ENCODE data around the gene OXNAD1. TPM values are rescaled to one million over a fixed set of nuclear protein-coding genes. Genes with fewer than 3 reads are reported as not detected.

OXNAD1 gene
- total RNA-seq: 10 to 100 TPM; 10.6 to 16.3 (median 12.6) TPM

GRCh38 chr3:16264708-16265454, at the start of gene OXNAD1, which contains the start of gene DPH3:
TSS of gene OXNAD1 (plus strand) at chr3:16265212. CDS start at chr3:16270953, 5,741 bp downstream.
TSS of gene DPH3 (minus strand) at chr3:16264943. CDS start at chr3:16264876, 67 bp downstream.
- TF ChIP-seq CTCF (IDR thresholded peaks at IDR 0.05; ENCODE audit: low read depth): no peak

- no peak for TF ChIP-seq CTCF (IDR thresholded peaks at IDR 0.05; ENCODE audit: low read depth)
Observed at GRCh38 chr3:16216373-16216935, 48.6 kb upstream of the OXNAD1 start.

- TF ChIP-seq CTCF (IDR thresholded peaks at IDR 0.05; ENCODE audit: low read depth): no peak
Observed at GRCh38 chr3:16219777-16220176, 45.2 kb upstream of the OXNAD1 start.

- no peak for TF ChIP-seq CTCF (IDR thresholded peaks at IDR 0.05; ENCODE audit: low read depth)
Observed at GRCh38 chr3:16221990-16222389, 43.0 kb upstream of the OXNAD1 start.

- TF ChIP-seq CTCF (IDR thresholded peaks at IDR 0.05; ENCODE audit: low read depth): no peak
Observed at GRCh38 chr3:16222547-16222946, 42.5 kb upstream of the OXNAD1 start.

GRCh38 chr3:16224325-16224724, 40.7 kb upstream of the OXNAD1 start:
- TF ChIP-seq CTCF (IDR thresholded peaks at IDR 0.05; ENCODE audit: low read depth): no peak

GRCh38 chr3:16227566-16227965, 37.4 kb upstream of the OXNAD1 start:
- no peak for TF ChIP-seq CTCF (IDR thresholded peaks at IDR 0.05; ENCODE audit: low read depth)

Data from subcutaneous adipose tissue (tissue), 4 donors.